Stimulated activated CD8-positive, alpha-beta memory T cell treated with anti-CD3 and anti-CD28 coated beads, Interleukin-12 subunit alpha, Interleukin-12 subunit beta, amount 100 ng/mL, for 24 hours (primary cell): Measurements from ENCODE around the gene SCAMP4.

Source experiments
- DNase-seq: peaks from one replicate; pipeline ENCODE4 v3.0.0-alpha.2; 2020; ENCODE audit errors: extremely low read depth

SCAMP4 gene

DNA sequence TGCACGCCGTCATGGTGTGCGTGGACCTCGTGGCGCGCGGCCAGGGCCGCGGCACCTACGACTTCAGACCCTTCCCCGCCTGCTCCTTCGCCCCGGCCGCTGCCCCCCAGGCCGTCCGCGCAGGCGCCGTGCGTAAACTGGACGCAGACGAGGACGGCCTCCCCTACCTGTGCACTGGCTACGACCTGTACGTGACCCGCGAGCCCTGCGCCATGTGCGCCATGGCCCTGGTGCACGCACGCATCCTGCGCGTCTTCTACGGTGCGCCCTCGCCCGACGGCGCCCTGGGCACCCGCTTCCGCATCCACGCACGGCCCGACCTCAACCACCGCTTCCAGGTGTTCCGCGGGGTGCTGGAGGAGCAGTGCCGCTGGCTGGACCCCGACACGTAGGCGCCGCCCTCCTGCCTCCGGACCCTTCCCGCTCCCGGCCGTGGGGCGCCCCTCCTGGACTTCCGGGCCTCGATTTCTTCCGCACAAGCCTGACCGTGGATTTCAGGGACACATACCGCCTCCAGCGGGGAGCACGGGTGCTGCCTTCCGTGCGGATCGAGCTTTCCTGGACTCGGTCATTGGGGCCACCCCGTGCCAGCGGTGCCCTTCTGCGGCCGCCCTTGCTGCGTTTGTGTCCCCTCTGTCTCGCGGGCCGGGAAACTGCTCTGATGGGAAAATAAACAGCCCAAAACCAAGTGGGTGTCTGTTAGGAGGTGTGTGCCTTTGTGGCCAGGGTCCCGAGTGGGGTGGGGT is 7.7 kb downstream of the SCAMP4 start:
- no peak for DNase-seq

- no peak for DNase-seq
Measured at GRCh38 chr19:1913781-1914577, 8.8 kb downstream of the SCAMP4 start.

- DNase-seq, result no peak
Measured at GRCh38 chr19:1914826-1915341, 9.7 kb downstream of the SCAMP4 start.

GRCh38 chr19:1917146-1917545 is 11.9 kb downstream of the SCAMP4 start:
- no peak for DNase-seq

GRCh38 chr19:1917926-1918325 is 12.7 kb downstream of the SCAMP4 start:
- DNase-seq, result no peak

GRCh38 chr19:1918975-1919374 is 13.8 kb downstream of the SCAMP4 start:
- DNase-seq, result no peak

- DNase-seq, result no peak
Measured at GRCh38 chr19:1920644-1921043, 15.4 kb downstream of the SCAMP4 start.

DNA sequence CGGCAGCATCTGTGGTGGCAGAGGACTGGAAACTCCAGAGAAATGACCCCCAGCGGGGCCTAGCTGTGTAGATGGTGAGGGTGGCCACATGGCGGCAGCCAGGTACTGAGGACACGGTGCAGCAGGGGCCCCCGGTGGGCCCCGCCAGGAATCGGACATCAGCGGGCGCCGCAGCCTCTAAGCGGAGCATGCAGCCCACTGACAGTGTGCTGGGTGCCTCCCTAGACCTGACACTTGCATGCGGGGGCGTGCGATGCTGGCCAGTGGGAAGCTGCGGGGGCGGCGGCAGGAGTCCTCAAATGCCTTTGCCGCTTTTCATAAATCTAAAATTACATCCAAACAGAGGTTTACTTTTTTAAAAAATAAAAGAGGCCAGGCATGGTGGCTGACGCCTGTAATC is 16.1 kb downstream of the SCAMP4 start:
- no peak for DNase-seq

DNA sequence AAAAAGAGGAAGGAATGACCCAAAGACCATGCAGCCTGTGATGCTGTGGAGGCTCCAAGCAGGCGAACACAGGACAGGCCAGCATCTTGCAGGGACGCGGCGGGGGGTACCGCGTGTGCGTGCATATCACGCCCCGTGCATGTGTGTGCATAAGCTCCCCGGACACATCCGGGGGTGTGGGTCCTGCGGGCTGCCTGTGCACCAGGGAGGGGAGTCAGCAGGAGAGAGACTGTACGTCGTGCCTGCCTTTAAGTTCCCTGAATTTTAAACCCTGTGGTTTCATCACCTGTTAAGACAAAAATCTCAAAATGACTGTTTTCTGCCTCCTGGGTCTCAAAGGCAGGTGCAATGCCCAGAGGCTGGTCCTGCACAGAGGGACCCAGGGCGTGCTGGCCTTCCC is 16.6 kb downstream of the SCAMP4 start:
- no peak for DNase-seq

DNA sequence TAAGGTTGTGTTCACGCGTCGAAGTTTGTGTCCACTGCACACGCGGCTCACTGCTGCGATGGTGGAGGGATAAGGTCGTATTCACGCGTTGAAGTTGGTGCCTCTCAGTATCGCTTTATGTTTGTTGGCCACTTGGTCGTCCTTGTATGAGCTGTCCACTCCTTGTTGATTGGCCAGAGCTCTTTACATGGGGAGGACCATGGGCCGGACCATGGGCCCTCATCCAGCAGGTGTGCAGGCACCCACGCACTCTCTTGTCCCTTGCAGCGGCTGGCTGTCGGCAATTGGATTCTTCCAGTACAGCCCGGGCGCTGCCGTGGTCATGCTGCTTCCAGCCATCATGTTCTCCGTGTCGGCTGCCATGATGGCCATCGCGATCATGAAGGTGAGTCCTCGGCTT is 17.6 kb downstream of the SCAMP4 start:
- no peak for DNase-seq

- DNase-seq, result no peak
Measured at GRCh38 chr19:1923319-1923718, 18.1 kb downstream of the SCAMP4 start.

GRCh38 chr19:1924320-1924961 is 19.2 kb downstream of the SCAMP4 start:
- DNase-seq, result no peak

DNA sequence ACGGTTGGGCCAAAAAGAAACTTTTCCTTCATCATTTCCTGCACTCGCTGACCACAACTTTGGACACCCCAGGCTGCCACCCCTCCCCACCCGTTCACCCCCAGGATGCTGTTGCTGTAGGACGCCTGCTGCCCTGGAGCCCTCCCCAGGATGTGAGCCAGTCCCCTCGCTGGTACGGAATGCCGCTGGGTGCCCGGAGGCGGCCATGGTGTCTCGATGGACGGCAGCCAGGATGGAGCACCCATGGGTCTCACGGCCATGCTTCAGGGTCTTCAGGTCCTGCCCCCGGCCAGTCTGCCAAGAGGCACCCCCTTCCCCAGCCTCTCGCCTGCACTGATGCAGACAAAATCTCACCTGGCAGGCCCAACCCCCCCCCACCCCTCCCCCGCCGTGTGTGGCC is 20.3 kb downstream of the SCAMP4 start:
- no peak for DNase-seq

DNA sequence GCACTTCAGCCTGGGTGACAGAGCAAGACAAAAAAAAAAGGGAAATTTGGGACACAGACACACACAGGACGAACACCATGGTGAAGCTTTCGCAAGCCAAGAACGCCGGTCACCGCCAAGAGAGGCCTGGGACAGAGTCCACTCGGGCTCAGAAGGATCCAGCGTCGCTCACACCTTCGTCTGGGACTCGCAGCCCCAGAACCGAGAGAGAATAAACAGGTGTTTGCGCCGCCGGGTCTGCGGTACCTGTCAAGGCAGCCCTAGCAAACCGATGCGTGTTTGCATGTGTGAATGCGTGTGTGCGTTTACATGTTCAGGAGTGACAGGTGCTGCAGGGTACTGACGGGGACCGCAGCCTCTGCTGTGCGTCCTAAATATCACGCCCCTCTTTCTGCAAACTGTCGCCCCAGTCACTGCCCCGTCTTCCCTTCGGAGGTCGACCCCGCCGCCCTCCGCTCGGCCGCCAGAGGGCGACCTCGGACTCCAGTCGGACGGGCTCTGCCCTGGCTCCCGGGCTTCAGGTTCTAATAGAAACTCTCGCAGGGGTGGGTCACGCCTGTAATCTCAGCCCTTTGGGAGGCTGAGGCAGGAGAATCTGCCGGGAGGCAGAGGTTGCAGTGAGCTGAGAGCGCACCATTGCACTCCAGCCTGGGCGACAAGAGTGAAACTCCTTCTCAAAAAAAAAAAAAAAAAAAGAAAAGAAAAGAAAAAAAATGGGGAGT is 24.0 kb downstream of the SCAMP4 start:
- peak; percentile 48 for DNase-seq

- DNase-seq, result no peak
Measured at GRCh38 chr19:1931445-1931844, 26.2 kb downstream of the SCAMP4 start.

DNA sequence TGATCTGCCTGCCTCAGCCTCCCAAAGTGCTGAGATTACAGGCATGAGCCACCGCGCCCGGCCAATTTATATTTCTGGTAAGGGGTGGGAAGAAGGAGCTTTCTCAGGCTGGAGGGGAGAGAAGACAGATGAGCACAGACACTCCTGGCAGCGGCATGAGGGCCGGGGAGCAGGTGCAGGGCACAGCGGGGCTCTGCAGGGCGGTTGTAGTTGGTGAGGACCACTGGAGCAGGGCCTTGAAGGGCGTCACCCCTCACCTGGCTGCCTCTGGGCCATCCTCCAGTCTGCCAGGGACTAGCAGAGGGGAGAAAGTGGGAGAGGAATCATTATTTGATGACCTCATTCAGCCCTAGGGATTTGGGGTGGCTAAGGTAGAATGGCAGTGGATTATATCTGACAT is 27.2 kb downstream of the SCAMP4 start:
- DNase-seq, result no peak

DNA sequence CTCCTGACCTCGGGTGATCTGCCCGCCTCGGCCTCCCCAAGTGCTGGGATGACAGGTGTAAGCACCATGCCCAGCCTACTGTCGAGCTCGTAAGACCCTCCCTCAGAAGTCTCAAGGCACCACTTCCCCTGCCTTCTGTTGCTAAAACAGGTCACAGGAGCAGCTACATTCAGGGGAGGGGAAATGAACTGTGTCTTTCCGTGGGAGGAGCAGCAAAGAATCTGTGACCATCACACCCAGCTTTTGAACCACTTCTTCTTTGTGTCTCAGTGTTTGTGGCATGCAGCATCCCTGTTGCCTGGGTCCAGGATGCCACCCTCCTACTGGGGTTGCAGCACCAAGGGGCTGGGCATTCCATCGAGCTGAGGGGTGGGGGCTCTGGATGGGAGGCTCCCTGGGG is 28.0 kb downstream of the SCAMP4 start:
- DNase-seq, result no peak

DNA sequence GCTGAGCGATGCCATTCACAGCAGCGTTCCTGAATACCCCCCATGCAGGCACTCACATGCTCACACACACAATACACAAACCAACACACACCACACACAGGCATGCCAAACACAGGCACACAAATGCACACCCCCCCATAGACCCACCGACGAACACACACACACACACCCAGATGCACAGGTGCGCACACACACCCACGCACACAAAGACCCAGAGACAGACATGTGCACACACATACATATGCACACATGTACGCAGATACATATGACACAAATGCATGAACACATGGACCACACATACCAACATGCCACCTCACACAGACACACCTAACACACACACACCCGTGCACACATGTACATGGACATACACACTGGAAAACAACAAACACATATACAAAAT is 28.7 kb downstream of the SCAMP4 start:
- no peak for DNase-seq

DNA sequence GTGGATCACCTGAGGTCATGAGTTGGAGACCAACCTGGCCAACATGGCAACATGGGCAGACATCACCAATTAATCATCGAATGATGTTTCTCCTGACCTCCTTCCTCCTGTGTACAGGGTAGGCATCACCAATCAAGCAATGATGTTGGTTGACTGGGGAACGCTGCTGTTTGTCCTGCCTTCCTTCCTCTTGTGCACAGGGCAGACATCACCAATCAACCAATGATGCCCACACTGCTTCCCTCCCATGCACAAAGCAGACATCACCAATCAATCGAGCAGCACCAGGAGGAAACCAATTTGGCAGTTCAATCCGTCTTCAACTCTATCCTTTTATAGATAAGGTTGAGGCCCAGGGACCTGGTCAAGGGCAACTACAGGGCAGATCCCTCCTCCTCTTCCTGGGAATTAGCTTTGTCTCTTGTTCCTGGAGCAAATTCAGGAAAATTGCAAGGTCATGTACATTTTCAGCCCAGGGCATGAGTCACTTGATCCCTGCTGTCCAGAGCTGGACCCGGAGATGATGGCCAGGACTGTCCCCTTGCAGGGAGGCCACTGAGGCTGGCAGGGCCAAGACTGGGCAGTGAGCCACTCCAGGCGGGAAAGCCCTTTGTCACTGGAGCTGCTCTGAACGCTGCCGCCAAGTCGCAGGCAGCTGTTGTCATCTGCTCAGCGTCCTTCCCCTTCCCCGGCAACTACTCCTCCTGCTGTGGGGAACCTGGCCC is 30.4 kb downstream of the SCAMP4 start:
- DNase-seq, result no peak

DNA sequence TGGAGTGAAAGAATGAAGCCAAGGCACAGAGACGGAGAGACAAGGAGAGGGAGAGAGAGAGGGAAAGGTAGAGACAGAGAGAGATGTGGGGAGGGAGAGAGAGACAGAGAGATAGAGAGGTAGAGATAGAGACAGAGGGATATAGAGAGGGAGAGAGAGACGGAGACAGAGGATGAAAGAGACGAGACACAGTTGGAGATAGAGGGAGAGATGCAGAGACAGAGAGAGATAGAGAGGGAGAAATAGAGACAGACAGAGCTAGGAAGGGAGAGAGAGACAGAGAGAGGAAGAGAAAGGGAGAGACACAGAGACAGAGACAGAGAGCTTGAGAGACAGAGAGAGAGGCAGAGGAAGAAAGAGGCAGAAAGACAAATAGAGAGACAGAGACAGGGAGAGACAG is 31.2 kb downstream of the SCAMP4 start:
- DNase-seq, result no peak

DNA sequence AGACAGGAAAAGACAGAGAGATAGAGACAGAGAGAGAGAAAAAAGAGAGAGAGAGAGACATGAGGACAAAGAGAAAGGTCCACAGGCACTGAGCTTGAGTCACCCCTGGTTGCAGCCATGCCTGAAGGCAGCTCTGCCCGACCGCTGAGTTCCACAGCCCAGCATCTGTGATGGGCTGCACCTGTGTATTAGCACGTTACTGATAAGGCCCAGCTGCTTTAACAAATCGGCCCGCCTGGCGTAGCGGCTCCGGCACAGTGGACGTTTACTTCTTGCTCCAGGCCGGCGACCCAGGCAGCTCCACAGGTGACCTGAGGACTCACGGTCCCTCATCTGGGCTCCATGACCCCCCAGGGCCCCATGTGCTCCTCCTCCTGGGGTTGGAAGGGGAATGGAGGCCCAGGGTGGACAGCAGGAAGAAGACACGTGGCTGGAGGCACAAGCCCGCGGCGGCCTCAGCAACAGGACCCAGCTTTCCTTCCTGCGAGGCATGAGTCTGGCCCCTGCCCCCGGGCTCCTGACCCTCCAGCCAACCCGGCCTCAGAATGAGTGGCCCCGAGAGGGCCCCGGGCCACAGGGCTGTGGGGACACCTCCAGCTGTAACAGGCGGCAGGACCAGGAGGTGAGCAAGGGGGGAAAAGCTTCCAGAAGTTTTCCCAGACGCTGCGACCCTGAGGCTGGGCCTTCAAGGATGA is 31.9 kb downstream of the SCAMP4 start:
- DNase-seq, result no peak
